ENCODE data around the gene ADAMTS2. TPM values are rescaled to one million over a fixed set of nuclear protein-coding genes. Genes with fewer than 3 reads are reported as not detected.

Gene ADAMTS2
- total and polyA plus RNA-seq, 2 of the 4 experiments (the other 2 are of a cell fraction) = 19.0 to 58.8 TPM

- Histone ChIP-seq H3K36me3 (ENCODE audit: control insufficient read depth, insufficient read depth, low read length) (peaks cover 23% of the 10 kb centered on the region), H4K5ac (ENCODE audit: low read depth, low read length) (no peak overlapping the region), H3K4me2 (ENCODE audit: low read depth, low read length) (no peak overlapping the region), H3K79me1 (ENCODE audit: low read depth in 1 of 2, low read length in 2 of 2) (no peaks in the 10 kb centered on the region), H2BK15ac (ENCODE audit: low read depth, low read length) (no peak overlapping the region), H2BK5ac (ENCODE audit: low read depth, low read length, poor library complexity, severe bottlenecking) (no peak overlapping the region), H2BK120ac (ENCODE audit: low read depth, low read length) (no peak overlapping the region), H3K14ac (replicated peaks; ENCODE audit: low read depth, low read length) (no peak overlapping the region), H3K4ac (ENCODE audit: low read depth, low read length) (no peak overlapping the region), H4K91ac (ENCODE audit: insufficient read depth, low read depth, low read length) (no peak overlapping the region), H3K9me3 (ENCODE audit: control insufficient read depth, insufficient read depth, low read length) (peaks cover 22% of the 10 kb centered on the region), H3K23ac (ENCODE audit: low read depth, low read length) (no peak overlapping the region), H4K8ac (ENCODE audit: low read depth in 2 of 2, low read length in 2 of 2) (no peak overlapping the region), H2AK9ac (replicated peaks; ENCODE audit: low read depth, low read length, poor library complexity) (no peak overlapping the region), H2BK20ac (ENCODE audit: low read depth, low read length) (no peak overlapping the region), H3K4me1 (ENCODE audit: control insufficient read depth, insufficient read depth, low read length) (no peaks in the 10 kb centered on the region), H3K56ac (ENCODE audit: extremely low read depth, insufficient read depth, low read length) (no peak overlapping the region), H4K20me1 (ENCODE audit: insufficient read depth, low read length) (no peaks in the 10 kb centered on the region), H3K9ac (ENCODE audit: low read depth, low read length) (no peak overlapping the region), H3K9me1 (ENCODE audit: insufficient read depth, low read length) (no peaks in the 10 kb centered on the region), H3K27me3 (ENCODE audit: control insufficient read depth, insufficient read depth, low read length) (no peaks in the 10 kb centered on the region), H2AK5ac (ENCODE audit: low read depth, low read length) (no peak overlapping the region), H3K18ac (ENCODE audit: low read depth, low read length) (no peak overlapping the region), H3K27ac (ENCODE audit: insufficient read depth, low read length) (no peak overlapping the region), H3K4me3 (ENCODE audit: insufficient read depth, low read depth, low read length) (no peak overlapping the region), H2AFZ (replicated peaks; ENCODE audit: low read length, poor library complexity) (no peak overlapping the region)
- WGBS, 2 experiments (ENCODE audit: extremely low coverage in 2 of 2, insufficient read length in 1 of 2) = 86% methylated on average over 1 of the region's 4 CpGs; no CpG with 5 or more reads in 1 of the 2 experiments
- ChIA-PET POLR2A (ENCODE audit: unreplicated experiment) (no interaction called here), CTCF (no interaction called here)
- ATAC-seq (ENCODE audit: low read depth) = no peak
- BruUV-seq (replicated peaks) = no TSS peak
- dilution Hi-C loops (cut with HindIII; ENCODE audit: low sequenced_read_pairs, unreplicated experiment) (no loop called here), in situ Hi-C loops (cut with MboI; ENCODE audit: low sequenced_read_pairs) (no loop called here), intact Hi-C loops (cut with micrococcal nuclease) (no loop called here)
- DNase-seq = no peak
- TF ChIP-seq CEBPB (IDR thresholded peaks at IDR 0.05; ENCODE audit: low read depth, low read length) (no peak), FOS (IDR thresholded peaks at IDR 0.05; ENCODE audit: low read depth, low read length) (no peak), NFE2L2 (IDR thresholded peaks at IDR 0.05; ENCODE audit: low read depth, low read length) (no peak), SMC3 (IDR thresholded peaks at IDR 0.05; ENCODE audit: low read depth, low read length) (no peak)
Observed at GRCh38 chr5:179118338-179118737, 226.9 kb downstream of the ADAMTS2 start.
